SK-N-SH treated with all-trans-retinoic acid at 6 μM for 48 hours (cell line): ENCODE measurements around the gene NEB.
"Not testable (repeated sequence)": the region's sequence is repeated elsewhere in the genome, so short reads cannot be mapped to it uniquely, and the experiment has no call there.

ENCODE experiments used
- ATAC-seq: fragments of 200-7000 bp; cut with Tn5 transposase; 3 replicates; pipeline ENCODE4 v1.9.1; 2020; ENCODE audit warnings: mild to moderate bottlenecking, moderate library complexity
- ARNTL ChIP-seq: fragments of 450-650 bp; formaldehyde crosslinking; IDR thresholded peaks from 2 replicates; pipeline ENCODE4 v1.5.0; 2020; ENCODE audit warnings: low read depth, mild to moderate bottlenecking, moderate library complexity, borderline replicate concordance
- BACH2 ChIP-seq: fragments of 250-450 bp; sonication (Bioruptor Pico); IDR thresholded peaks from 2 replicates; pipeline ENCODE4 v1.9.0; 2021; ENCODE audit warnings: mild to moderate bottlenecking, borderline replicate concordance
- CSDC2 ChIP-seq: fragments of 250-450 bp; sonication (Bioruptor Pico); IDR thresholded peaks from 2 replicates; pipeline ENCODE4 v1.5.0; 2020; ENCODE audit warnings: mild to moderate bottlenecking, moderate library complexity
- ESRRG ChIP-seq: fragments of 250-450 bp; sonication (Bioruptor Pico); IDR thresholded peaks from 2 replicates; pipeline ENCODE4 v1.6.1; 2021; ENCODE audit warnings: mild to moderate bottlenecking
- GLIS3 ChIP-seq: fragments of 250-450 bp; sonication (Bioruptor Pico); IDR thresholded peaks from 2 replicates; pipeline ENCODE4 v1.5.0; 2020; ENCODE audit warnings: mild to moderate bottlenecking, moderate library complexity
- OSR1 ChIP-seq: fragments of 250-450 bp; sonication (Bioruptor Pico); IDR thresholded peaks from 2 replicates; pipeline ENCODE4 v1.8.0; 2022; ENCODE audit warnings: moderate library complexity, mild to moderate bottlenecking, inconsistent platforms
- PATZ1 ChIP-seq: fragments of 250-450 bp; sonication (Bioruptor Pico); IDR thresholded peaks from 2 replicates; pipeline ENCODE4 v1.8.0; 2020; ENCODE audit warnings: mild to moderate bottlenecking, moderate library complexity, borderline replicate concordance
- PPARA ChIP-seq: fragments of 250-450 bp; sonication (Bioruptor Pico); IDR thresholded peaks from 2 replicates; pipeline ENCODE4 v1.5.0; 2020; ENCODE audit warnings: mild to moderate bottlenecking, borderline replicate concordance
- RARB ChIP-seq: fragments of 250-450 bp; sonication (Bioruptor Pico); IDR thresholded peaks from 2 replicates; pipeline ENCODE4 v1.8.0; 2021; ENCODE audit warnings: mild to moderate bottlenecking, moderate library complexity
- SNAI2 ChIP-seq: fragments of 250-450 bp; sonication (Bioruptor Pico); IDR thresholded peaks from 2 replicates; pipeline ENCODE4 v1.5.0; 2020; ENCODE audit warnings: mild to moderate bottlenecking, moderate library complexity
- TCF4 ChIP-seq: fragments of 250-450 bp; sonication (Bioruptor Pico); IDR thresholded peaks from 2 replicates; pipeline ENCODE4 v1.8.0; 2021; ENCODE audit warnings: mild to moderate bottlenecking, moderate library complexity, borderline replicate concordance
- TOX ChIP-seq: fragments of 250-450 bp; sonication (Bioruptor Pico); IDR thresholded peaks from 2 replicates; pipeline ENCODE4 v1.8.0; 2021; ENCODE audit warnings: mild to moderate bottlenecking, moderate library complexity, borderline replicate concordance
- TSHZ2 ChIP-seq: fragments of 250-450 bp; sonication (Bioruptor Pico); IDR thresholded peaks from 2 replicates; pipeline ENCODE4 v1.5.0; 2020; ENCODE audit warnings: mild to moderate bottlenecking, moderate library complexity
- ZC3H10 ChIP-seq: fragments of 250-450 bp; sonication (Bioruptor Pico); IDR thresholded peaks from 2 replicates; pipeline ENCODE4 v1.5.1; 2021; ENCODE audit warnings: mild to moderate bottlenecking, moderate library complexity
- ZFP3 ChIP-seq: fragments of 250-450 bp; sonication (Bioruptor Pico); IDR thresholded peaks from 2 replicates; pipeline ENCODE4 v1.5.0; 2020; ENCODE audit warnings: mild to moderate bottlenecking, moderate library complexity
- ZFP30 ChIP-seq: fragments of 450-650 bp; formaldehyde crosslinking; IDR thresholded peaks from 2 replicates; pipeline ENCODE4 v1.5.0; 2022; ENCODE audit warnings: mild to moderate bottlenecking, moderate library complexity
- ZNF565 ChIP-seq: fragments of 450-650 bp; formaldehyde crosslinking; conservative IDR thresholded peaks from 2 replicates; pipeline ENCODE4 v1.5.0; 2020; ENCODE audit warnings: low read depth, mild to moderate bottlenecking, moderate library complexity
- ZNF70 ChIP-seq: fragments of 450-650 bp; formaldehyde crosslinking; IDR thresholded peaks from 2 replicates; pipeline ENCODE4 v1.5.0; 2020; ENCODE audit warnings: mild to moderate bottlenecking, moderate library complexity
- TF ChIP-seq, protein P1 (sequence below): fragments of 250-450 bp; sonication (Bioruptor Pico); IDR thresholded peaks from 2 replicates; pipeline ENCODE4 v1.8.0; 2021; ENCODE audit warnings: low read depth, mild to moderate bottlenecking, moderate library complexity, borderline replicate concordance
- TF ChIP-seq, protein P2 (sequence below): fragments of 250-450 bp; sonication (Bioruptor Pico); IDR thresholded peaks from 2 replicates; pipeline ENCODE4 v1.5.1; 2020; ENCODE audit warnings: low read depth, mild to moderate bottlenecking, moderate library complexity
- TF ChIP-seq, protein P3 (sequence below): fragments of 250-450 bp; sonication (Bioruptor Pico); IDR thresholded peaks from 2 replicates; pipeline ENCODE4 v1.5.1; 2021; ENCODE audit warnings: mild to moderate bottlenecking, moderate library complexity

Gene NEB

DNA sequence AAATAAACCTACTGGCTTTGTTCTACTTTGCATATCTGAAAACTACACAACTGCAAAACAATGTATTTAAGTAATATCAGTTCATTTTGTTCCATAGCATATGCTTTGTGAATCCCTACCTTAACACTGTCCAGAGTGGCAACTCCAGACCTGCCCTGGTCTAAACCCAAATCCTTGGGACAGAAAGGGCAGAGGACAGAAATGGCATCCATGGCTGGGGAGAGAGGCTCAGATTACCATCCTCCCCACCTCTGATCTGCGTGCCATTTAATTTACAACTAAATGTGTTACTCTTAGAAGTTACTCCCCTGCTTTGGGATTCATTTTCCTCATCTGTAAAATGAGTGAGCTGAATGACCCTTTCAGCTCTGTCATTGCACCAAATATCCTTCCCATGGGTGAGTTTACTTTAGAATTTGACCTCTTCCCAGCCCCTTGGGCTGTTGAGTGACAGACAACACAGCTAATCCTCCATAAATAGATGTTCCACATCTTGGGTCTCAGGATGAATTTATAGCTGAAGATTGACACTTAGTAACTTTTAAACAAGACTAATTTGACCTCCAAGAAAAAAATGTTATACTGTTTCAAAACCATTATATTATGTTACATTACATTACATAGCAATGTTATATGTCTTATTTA lies 20.1 kb upstream of the NEB start (continued):
- TF ChIP-seq TSHZ2 (CRISPR knock-in tag) (no peak), ESRRG (CRISPR knock-in tag) (no peak), ZNF70 (CRISPR knock-in tag) (no peak), GLIS3 (CRISPR knock-in tag) (no peak)

DNA sequence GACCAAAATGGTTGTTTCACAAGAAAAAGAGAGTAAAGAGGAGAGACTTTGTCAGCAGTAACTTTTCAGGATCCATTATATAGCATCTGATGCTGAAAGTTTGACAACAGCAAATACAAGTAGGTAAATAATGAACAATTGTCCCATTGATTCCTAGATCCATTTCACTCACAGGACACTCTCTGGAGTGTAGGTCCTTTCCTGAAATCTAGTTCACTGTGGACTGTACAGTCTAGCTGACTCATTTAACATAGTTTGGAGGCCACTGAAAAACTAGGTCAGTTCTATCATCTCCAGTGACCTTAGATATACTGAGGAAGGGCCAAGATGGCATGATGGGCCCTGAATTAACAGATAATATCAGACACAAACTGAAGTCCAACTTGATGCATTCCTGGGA lies 19.3 kb upstream of the NEB start:
- TF ChIP-seq TOX (CRISPR knock-in tag), result no peak
- TF ChIP-seq RARB (CRISPR knock-in tag), result no peak
- no peak for TF ChIP-seq ZC3H10 (CRISPR knock-in tag)
- TF ChIP-seq OSR1, result no peak
- TF ChIP-seq, protein P1, sequence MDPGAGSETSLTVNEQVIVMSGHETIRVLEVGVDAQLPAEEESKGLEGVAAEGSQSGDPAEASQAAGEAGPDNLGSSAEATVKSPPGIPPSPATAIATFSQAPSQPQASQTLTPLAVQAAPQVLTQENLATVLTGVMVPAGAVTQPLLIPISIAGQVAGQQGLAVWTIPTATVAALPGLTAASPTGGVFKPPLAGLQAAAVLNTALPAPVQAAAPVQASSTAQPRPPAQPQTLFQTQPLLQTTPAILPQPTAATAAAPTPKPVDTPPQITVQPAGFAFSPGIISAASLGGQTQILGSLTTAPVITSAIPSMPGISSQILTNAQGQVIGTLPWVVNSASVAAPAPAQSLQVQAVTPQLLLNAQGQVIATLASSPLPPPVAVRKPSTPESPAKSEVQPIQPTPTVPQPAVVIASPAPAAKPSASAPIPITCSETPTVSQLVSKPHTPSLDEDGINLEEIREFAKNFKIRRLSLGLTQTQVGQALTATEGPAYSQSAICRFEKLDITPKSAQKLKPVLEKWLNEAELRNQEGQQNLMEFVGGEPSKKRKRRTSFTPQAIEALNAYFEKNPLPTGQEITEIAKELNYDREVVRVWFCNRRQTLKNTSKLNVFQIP (CRISPR knock-in tag), result no peak
- ATAC-seq, result no peak

DNA sequence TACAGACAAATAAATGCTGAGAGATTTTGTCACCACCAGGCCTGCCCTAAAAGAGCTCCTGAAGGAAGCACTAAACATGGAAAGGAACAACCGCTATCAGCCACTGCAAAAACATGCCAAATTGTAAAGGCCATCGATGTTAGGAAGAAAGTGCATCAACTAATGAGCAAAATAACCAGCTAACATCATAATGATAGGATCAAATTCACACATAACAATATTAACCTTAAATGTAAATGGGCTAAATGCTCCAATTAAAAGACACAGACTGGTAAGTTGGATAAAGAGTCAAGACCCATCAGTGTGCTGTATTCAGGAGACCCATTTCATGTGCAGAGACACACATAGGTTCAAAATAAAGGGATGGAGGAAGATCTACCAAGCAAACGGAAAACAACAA lies 11.0 kb upstream of the NEB start:
- not testable (repeated sequence) for ATAC-seq

DNA sequence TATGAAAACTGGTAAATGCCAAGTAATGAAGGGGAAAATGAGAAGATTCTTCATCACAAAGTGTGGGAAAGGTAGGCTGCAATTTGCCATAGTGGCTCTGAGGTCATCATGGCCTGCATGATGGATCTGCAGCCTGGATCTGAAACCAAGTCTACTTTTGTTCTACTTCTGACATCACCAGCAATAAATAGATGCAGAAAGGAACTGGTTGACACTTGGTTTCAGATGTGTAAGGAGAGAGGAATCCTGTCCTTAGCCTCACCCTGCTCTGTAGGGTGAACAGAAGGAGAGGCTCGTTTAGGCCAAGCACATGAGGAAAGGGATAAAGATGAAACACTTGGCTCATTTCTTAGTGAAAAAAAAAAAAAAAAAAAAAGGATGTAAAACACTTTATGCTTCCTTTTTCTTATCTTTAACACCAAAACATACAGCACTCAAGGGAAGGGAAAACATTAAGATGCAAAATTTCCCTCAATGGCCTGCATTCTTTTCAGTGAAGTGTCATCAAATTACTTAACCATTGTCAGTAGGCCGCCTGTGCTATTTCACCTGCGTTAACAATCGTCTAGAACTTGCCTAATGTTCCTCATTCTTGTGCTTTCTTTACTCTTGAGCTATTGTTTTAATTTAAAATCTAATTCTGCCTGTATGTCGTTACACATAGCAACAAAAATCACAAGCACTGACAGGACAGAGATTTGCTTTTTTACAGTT lies 3.9 kb downstream of the NEB start:
- TF ChIP-seq ZFP30 (no peak), ESRRG (CRISPR knock-in tag) (no peak), OSR1 (no peak), TCF4 (no peak), ARNTL (CRISPR knock-in tag) (no peak)
- TF ChIP-seq, protein P2, sequence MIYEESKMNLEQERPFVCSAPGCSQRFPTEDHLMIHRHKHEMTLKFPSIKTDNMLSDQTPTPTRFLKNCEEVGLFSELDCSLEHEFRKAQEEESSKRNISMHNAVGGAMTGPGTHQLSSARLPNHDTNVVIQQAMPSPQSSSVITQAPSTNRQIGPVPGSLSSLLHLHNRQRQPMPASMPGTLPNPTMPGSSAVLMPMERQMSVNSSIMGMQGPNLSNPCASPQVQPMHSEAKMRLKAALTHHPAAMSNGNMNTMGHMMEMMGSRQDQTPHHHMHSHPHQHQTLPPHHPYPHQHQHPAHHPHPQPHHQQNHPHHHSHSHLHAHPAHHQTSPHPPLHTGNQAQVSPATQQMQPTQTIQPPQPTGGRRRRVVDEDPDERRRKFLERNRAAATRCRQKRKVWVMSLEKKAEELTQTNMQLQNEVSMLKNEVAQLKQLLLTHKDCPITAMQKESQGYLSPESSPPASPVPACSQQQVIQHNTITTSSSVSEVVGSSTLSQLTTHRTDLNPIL, result no peak
- ATAC-seq, result no peak

GRCh38 chr2:151729837-151730236 lies 4.4 kb downstream of the NEB start:
- ATAC-seq, result no peak
- TF ChIP-seq TOX (CRISPR knock-in tag), result no peak
- TF ChIP-seq OSR1, result no peak
- no peak for TF ChIP-seq ESRRG (CRISPR knock-in tag)
- TF ChIP-seq CSDC2 (CRISPR knock-in tag), result no peak
- no peak for TF ChIP-seq PATZ1
- TF ChIP-seq RARB (CRISPR knock-in tag), result no peak
- TF ChIP-seq SNAI2 (CRISPR knock-in tag), result no peak
- TF ChIP-seq, protein P3, sequence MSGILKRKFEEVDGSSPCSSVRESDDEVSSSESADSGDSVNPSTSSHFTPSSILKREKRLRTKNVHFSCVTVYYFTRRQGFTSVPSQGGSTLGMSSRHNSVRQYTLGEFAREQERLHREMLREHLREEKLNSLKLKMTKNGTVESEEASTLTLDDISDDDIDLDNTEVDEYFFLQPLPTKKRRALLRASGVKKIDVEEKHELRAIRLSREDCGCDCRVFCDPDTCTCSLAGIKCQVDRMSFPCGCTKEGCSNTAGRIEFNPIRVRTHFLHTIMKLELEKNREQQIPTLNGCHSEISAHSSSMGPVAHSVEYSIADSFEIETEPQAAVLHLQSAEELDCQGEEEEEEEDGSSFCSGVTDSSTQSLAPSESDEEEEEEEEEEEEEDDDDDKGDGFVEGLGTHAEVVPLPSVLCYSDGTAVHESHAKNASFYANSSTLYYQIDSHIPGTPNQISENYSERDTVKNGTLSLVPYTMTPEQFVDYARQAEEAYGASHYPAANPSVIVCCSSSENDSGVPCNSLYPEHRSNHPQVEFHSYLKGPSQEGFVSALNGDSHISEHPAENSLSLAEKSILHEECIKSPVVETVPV (CRISPR knock-in tag), result no peak
- no peak for TF ChIP-seq TCF4
- TF ChIP-seq ZNF565 (CRISPR knock-in tag), result no peak
- TF ChIP-seq ARNTL (CRISPR knock-in tag), result no peak
- TF ChIP-seq PPARA, result no peak
- TF ChIP-seq BACH2 (CRISPR knock-in tag), result no peak
- no peak for TF ChIP-seq ZFP30
- TF ChIP-seq TSHZ2 (CRISPR knock-in tag), result no peak
- TF ChIP-seq ZFP3 (CRISPR knock-in tag), result no peak
